ENCODE results near the gene ST6GALNAC3.
"Not testable (repeated sequence)": the region's sequence is repeated elsewhere in the genome, so short reads cannot be mapped to it uniquely, and the experiment has no call there.

The ST6GALNAC3 gene

DNA sequence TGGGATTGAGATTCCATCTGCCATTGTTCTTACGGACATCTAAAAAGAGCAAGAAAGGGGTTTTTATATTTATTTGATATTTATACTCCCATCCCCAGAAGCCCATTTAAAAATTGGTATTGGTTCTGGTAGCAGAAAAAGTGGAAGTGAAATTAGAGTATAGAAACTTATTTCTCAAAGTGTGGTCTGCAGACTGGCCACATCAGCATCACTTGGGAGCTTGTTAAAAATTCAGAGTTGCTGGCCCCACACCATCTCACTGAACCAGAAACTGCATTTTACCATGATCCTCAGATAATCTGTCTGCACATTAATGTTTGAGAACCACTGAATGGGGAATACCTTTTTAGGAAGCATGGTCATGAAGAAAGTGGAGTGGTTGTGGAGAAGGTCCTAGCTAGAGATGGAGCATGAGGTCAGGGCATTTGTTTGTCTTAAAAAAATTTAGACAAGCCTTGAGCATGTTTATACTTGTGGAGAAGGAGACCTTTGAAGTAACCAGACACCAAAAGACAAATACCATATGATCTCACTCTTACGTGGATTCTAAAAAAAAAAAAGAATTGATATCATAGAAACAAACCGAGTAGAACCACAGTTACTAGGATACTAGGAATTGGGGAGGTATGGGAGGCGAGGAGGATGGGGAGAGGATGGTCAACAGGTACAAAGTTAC, 116.3 kb downstream of the ST6GALNAC3 start:
- DNase-seq (ENCODE audit: low read depth), result no peak

DNA sequence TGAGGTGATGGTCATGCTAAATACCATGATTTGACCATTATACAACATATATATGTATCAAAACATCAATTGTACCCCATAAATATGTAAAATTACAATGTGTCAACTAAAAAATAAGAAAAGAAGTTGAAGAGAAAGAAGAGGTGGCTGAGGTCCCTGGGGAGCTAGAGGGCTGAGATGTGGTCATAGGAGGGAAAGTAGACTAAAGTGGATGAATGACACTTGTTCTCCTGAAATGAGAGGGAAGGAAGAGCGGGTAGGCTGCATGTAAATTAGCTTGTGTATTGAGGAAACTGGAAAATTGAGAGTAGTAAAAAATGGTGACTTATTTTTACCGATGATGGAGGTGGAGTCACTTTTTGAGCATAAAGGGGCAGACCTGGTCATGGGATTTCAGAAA, 117.0 kb downstream of the ST6GALNAC3 start:
- DNase-seq (ENCODE audit: low read depth), result no peak

DNA sequence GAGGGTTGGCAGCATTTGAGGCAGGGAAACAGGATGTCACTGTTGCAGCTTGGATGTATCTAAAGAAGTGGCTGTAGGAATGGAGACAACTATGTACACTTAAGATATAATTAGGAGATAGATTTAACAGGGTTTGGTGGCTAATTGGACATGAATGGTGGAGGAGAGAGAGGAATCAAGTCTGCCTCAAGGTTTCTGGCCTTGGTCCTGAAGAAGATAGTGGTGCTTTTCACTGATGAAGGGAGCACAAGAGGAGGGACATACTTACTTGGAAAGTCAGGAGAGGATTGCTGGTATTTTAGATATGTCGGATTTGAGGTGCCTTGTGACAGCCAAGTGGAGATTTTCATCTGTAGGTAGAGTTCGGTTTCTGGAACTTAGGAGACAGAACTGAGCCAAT, 123.9 kb downstream of the ST6GALNAC3 start:
- DNase-seq (ENCODE audit: low read depth), result no peak

- no peak for DNase-seq (ENCODE audit: low read depth)
These were observed 128.1 kb downstream of the ST6GALNAC3 start for GRCh38 chr1:76202670-76203069.

DNA sequence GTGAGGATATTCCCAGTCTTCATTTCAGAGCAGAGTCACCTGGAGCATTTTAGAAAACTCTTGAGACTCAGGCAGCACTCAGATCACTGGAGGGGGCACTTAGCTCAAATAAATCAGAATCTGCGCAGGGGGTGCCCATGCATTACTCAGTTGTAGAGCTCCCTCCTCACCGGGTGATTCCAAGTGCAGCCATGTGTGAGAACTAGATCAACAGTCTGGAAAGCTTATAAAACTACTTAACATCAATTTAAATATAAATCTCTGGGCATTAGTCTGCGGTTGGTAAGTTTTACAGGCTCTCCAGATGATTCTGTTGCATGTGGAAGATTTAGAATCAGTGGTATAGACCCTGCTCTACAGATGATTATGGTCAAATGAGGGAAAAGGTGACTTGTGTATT, 128.6 kb downstream of the ST6GALNAC3 start:
- DNase-seq (ENCODE audit: low read depth), result no peak

GRCh38 chr1:76209238-76209637, 134.7 kb downstream of the ST6GALNAC3 start:
- DNase-seq (ENCODE audit: low read depth), result no peak

DNA sequence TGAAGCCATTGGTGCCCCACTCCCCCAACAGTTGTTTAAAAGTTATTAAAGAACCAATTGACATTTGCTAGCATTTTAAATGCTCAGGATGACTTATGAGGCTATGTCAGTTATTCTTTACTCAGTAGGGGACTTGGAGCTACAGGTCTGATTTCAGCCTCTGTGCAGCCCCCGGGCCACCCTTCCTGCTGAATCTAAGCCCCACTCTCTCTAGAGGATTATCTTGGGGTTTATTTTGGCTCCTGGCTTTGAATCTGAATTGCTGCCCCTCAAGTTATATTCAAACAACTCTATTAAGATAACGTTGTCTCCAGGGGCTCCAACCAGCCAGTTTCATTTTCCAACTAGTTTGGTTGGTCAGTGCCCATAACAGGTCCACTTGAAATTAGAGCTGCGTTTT, 135.1 kb downstream of the ST6GALNAC3 start:
- no peak for DNase-seq (ENCODE audit: low read depth)

DNA sequence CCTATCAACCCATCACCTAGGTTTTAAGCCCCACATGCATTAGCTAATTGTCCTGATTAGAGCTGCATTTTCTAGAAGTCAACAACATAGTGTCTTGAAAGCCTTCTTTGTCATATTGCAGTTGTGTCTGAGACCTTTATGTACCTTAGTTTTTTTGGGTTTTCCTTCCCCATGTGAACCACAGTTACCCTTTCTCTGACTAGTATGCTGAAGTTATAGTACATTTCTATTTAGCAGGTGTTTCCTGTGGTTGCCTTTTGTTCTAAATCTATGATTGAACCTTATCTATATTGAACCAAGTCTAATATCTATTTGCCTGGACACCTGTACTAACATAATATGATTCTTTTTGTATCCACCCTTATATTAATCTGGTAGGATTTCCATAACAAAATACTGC, 135.6 kb downstream of the ST6GALNAC3 start:
- no peak for DNase-seq (ENCODE audit: low read depth)

- DNase-seq (ENCODE audit: low read depth), result no peak
These were observed 144.3 kb downstream of the ST6GALNAC3 start for GRCh38 chr1:76218888-76219287.

DNA sequence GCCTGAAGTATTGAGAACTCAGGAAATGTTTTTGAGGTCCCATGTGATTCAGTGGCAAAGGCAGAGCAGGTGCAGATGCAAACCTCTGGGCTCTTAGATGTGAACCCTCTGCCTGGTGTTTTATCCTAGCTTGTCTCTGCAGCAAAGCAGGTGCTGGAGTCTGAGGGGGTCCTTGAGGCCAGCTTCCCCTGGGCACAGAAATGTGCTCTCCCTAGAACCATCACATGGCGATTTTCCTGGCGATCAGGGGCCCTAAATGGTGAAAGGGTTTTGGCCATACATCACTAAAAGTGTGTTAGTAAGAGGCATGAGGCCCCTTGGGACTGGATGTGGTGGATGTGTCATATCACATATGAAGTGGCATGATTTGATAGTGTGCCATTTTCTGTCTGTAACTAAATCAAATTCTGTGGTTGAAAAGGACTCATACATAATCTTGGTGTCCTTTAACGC, 144.8 kb downstream of the ST6GALNAC3 start:
- DNase-seq (ENCODE audit: low read depth), result no peak

GRCh38 chr1:76224752-76225151, 150.2 kb downstream of the ST6GALNAC3 start:
- DNase-seq (ENCODE audit: low read depth), result no peak

DNA sequence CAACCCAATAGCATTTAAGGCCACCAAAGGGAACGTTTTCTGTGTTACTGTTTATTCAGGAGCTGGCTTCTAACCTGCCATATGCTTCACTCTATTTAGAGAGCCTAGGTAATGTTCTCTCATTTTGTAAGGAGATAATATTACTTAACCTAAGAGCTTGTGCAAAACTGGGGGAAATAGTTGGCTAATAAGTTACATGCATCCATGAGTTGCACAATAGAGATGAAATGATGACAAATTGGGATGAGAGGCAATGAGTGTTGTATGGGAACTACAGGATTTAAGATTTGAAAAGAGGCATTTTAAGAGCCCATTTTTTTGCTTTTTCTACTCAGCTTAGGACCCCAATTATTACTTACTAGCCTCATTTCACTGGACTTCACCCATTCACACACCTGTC, 151.0 kb downstream of the ST6GALNAC3 start:
- no peak for DNase-seq (ENCODE audit: low read depth)

- no peak for DNase-seq (ENCODE audit: low read depth)
These were observed 153.1 kb downstream of the ST6GALNAC3 start for GRCh38 chr1:76227621-76228020.

- DNase-seq (ENCODE audit: low read depth), result no peak
These were observed 154.9 kb downstream of the ST6GALNAC3 start for GRCh38 chr1:76229279-76230005.

DNA sequence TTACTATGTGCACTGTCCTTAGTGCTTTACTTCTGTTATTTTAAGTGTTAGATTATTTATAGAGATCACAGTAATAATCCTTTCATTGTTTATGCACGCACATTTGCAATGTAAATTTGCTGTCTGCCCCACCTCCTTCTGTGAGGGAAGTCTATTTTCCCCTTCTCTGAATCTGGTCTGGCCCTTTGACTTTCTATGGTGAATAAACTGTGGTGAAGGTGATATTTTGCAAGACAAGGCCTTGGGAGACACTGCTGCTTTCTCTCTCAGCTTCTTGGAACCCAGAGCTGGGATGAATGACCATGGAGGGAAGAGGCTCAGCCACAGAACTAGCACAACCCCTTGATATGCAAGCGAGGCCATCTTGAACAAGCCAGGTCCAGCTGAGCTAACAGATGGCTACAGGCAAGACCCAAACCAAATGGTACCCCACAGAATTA, 156.3 kb downstream of the ST6GALNAC3 start:
- no peak for DNase-seq (ENCODE audit: low read depth)

DNA sequence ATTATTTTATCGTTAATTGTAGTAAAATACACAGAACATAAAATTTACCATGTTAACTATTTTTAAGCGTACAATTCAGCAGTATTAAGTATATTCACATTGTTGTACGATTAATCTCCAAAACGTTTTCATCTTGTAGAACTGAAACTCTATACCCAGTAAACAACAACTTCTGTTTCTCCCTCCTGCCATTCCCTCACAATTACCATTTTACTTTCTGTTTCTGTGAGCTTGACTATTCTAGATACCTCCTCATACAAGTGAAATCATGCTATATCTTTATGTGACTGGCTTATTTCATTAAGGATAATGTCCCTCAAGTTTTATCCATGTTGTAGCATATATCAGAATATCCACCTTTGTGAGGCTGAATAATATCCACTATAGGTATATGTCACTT, 156.8 kb downstream of the ST6GALNAC3 start:
- DNase-seq (ENCODE audit: low read depth), result no peak

GRCh38 chr1:76232666-76233065, 158.1 kb downstream of the ST6GALNAC3 start:
- DNase-seq (ENCODE audit: low read depth), result no peak

- DNase-seq (ENCODE audit: low read depth), result no peak
These were observed 159.5 kb downstream of the ST6GALNAC3 start for GRCh38 chr1:76234061-76234460.

DNA sequence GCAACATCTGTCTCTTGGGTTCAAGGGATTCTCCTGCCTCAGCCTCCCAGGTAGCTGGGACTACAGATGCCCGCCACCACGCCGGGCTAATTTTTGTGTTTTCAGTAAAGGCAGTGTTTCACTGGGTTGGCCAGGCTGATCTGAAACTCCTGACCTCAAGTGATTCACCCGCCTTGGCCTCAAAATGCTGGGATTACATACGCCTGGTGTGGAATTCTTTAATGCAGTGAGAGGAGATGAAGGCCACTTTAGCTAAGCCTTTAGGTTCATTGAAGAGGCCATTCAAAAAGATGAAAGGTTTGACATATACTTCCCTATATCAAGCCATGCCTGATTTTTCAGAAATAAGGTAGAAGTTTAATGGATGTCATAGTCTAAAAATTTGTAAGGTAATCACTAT, 162.7 kb downstream of the ST6GALNAC3 start:
- DNase-seq (ENCODE audit: low read depth), result no peak

- DNase-seq (ENCODE audit: low read depth), result no peak
These were observed 163.6 kb downstream of the ST6GALNAC3 start for GRCh38 chr1:76238094-76238628.

DNA sequence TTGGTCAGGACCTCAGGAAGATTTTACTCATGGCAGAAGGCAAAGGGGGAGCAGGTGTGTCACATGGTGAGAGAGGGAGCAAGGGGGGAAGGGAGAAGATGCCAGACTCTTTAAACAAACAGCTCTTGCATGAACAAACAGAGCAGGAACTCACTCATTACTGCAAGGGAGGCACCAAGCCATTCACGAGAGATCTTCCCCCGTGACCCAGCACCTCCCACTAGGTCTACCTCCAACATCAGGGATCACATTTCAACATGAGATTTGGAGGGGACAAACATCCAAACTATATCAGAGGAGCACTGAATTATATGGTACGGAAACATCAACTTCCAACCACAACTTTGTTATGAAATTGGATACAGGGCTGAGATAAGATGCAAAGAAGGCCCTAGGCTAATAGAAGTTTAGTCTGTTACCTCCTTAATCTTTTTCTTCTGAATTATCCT, 164.9 kb downstream of the ST6GALNAC3 start:
- no peak for DNase-seq (ENCODE audit: low read depth)

GRCh38 chr1:76240316-76240715, 165.8 kb downstream of the ST6GALNAC3 start:
- DNase-seq (ENCODE audit: low read depth), result no peak

DNA sequence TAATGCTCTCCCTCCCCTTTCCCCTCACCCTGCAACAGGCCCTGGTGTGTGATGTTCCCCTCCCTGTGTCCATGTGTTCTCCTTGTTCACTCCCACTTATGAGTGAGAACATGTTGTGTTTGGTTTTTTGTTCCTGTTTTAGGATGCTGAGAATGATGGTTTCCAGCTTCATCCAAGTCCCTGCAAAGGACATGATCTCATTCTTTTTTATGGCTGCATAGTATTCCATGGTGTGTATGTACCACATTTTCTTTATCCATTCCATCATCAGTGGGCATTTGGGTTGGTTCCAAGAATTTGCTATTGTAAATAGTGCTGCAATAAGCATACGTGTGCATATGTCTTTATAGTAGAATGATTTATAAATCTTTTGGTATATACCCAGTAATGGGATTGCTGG, 168.0 kb downstream of the ST6GALNAC3 start:
- not testable (repeated sequence) for DNase-seq (ENCODE audit: low read depth)
